OCI-LY3 (cell line): ENCODE results near the gene CELF4.

Source experiments
- EZH2phosphoT487 ChIP-seq: fragments of 200-600 bp; shearing (Covaris generic); IDR thresholded peaks from 2 replicates; pipeline ENCODE4 v1.6.1; 2018; ENCODE audit warnings: antibody characterized with exemption, mixed run types, low read depth
- TF ChIP-seq, protein P1 (sequence below): fragments of 200-600, 300-600 bp; sonication (generic); IDR thresholded peaks from 2 replicates; pipeline ENCODE4 v1.5.1; 2014; ENCODE audit warnings: antibody characterized with exemption, low read length, low read depth

DNA sequence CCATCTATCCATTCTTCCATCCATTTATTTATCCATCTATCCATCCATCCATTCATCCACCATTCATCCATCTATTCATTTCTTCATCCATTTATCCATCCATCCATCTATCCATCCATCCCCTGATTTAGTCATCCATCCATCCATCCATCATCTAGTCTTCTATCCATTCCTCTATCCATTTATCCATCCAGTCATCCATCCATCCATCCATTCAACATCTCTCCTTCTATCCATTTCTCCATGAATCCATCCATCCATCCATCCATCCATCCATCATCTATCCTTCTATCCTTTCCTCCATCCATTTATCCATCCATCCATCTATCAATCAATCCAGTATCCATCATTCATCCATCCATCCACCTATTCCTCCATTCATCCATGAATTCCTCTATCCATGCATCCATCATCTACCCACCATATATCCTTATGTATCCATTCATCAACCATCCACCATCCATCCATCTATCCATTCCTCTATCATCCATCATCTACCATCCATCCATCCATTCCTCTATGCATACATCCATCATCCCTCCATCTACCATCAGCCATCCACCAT lies 185.0 kb downstream of the CELF4 start:
- TF ChIP-seq, protein P1, sequence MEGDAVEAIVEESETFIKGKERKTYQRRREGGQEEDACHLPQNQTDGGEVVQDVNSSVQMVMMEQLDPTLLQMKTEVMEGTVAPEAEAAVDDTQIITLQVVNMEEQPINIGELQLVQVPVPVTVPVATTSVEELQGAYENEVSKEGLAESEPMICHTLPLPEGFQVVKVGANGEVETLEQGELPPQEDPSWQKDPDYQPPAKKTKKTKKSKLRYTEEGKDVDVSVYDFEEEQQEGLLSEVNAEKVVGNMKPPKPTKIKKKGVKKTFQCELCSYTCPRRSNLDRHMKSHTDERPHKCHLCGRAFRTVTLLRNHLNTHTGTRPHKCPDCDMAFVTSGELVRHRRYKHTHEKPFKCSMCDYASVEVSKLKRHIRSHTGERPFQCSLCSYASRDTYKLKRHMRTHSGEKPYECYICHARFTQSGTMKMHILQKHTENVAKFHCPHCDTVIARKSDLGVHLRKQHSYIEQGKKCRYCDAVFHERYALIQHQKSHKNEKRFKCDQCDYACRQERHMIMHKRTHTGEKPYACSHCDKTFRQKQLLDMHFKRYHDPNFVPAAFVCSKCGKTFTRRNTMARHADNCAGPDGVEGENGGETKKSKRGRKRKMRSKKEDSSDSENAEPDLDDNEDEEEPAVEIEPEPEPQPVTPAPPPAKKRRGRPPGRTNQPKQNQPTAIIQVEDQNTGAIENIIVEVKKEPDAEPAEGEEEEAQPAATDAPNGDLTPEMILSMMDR = no peak
- TF ChIP-seq EZH2phosphoT487 = no peak
